GM19467 (cell line): ENCODE data around the gene SLC6A8.
"Not testable (repeated sequence)": the region's sequence is repeated elsewhere in the genome, so short reads cannot be mapped to it uniquely, and the experiment has no call there.

Source experiments
- ATAC-seq: cut with Tn5 transposase; IDR thresholded peaks from one replicate; pipeline ENCODE4 v1.9.1; 2021; ENCODE audit warnings: mild to moderate bottlenecking, moderate library complexity; ENCODE audit not compliant: unreplicated experiment

The SLC6A8 gene

GRCh38 chrX:153670748-153671588, 16.8 kb upstream of the SLC6A8 start:
- ATAC-seq, result no peak

GRCh38 chrX:153671589-153672530, 15.9 kb upstream of the SLC6A8 start:
- no peak for ATAC-seq

- no peak for ATAC-seq
Observed at GRCh38 chrX:153672531-153673427, 14.9 kb upstream of the SLC6A8 start.

GRCh38 chrX:153673428-153674218, 14.1 kb upstream of the SLC6A8 start, which contains the start of gene PNCK:
TSS of gene PNCK (minus strand) at chrX:153673813. CDS start at chrX:153673076, 737 bp downstream.
- ATAC-seq, result no peak

GRCh38 chrX:153674219-153674851, 13.4 kb upstream of the SLC6A8 start:
- no peak for ATAC-seq

GRCh38 chrX:153681175-153681574, 6.6 kb upstream of the SLC6A8 start:
- ATAC-seq, result no peak

GRCh38 chrX:153683486-153683885, 4.2 kb upstream of the SLC6A8 start:
- not testable (repeated sequence) for ATAC-seq

GRCh38 chrX:153684467-153685155, 3.1 kb upstream of the SLC6A8 start:
- no peak for ATAC-seq

GRCh38 chrX:153685156-153685536, 2.6 kb upstream of the SLC6A8 start:
- ATAC-seq, result no peak

- no peak for ATAC-seq
Observed at GRCh38 chrX:153685751-153686696, 1.7 kb upstream of the SLC6A8 start.

- no peak for ATAC-seq
Observed at GRCh38 chrX:153686711-153687110, 1.0 kb upstream of the SLC6A8 start.

- no peak for ATAC-seq
Observed at GRCh38 chrX:153688071-153688470, 345 bp downstream of the SLC6A8 start.

GRCh38 chrX:153688506-153688905, 780 bp downstream of the SLC6A8 start:
- no peak for ATAC-seq

- no peak for ATAC-seq
Observed at GRCh38 chrX:153688911-153689590, 1.3 kb downstream of the SLC6A8 start.

GRCh38 chrX:153689654-153690465, 2.1 kb downstream of the SLC6A8 start:
- no peak for ATAC-seq

GRCh38 chrX:153690466-153690865, 2.7 kb downstream of the SLC6A8 start:
- no peak for ATAC-seq
